Sigmoid colon (tissue), 4 donors: Measurements from ENCODE around the gene P2RX3.

Source experiments
- EP300 ChIP-seq, 4 donors: sonication (generic); formaldehyde crosslinking; IDR thresholded peaks; one replicate each; pipeline ENCODE4 v1.6.1; 2017; ENCODE audit warnings: antibody characterized with exemption in 4 of 4
- POLR2A ChIP-seq, 2 donors: fragments of 450-650 bp; IDR thresholded peaks; one replicate each; pipeline ENCODE4 v1.6.1; 2016; ENCODE audit warnings: antibody characterized with exemption in 2 of 2, mild to moderate bottlenecking in 2 of 2, moderate library complexity in 2 of 2
- POLR2AphosphoS5 ChIP-seq, 4 donors: sonication (generic); formaldehyde crosslinking; IDR thresholded peaks; one replicate each; pipeline ENCODE4 v1.6.1; 2017; ENCODE audit warnings: antibody characterized with exemption in 4 of 4
- TF ChIP-seq, protein P1 (sequence below), 4 experiments: fragments of 450-650 bp in 3 of 4; fragments of 200-600 bp in 1 of 4; IDR thresholded peaks; one replicate each; pipeline ENCODE4 v1.5.1; 2016 to 2019; ENCODE audit warnings: antibody characterized with exemption in 4 of 4, mild to moderate bottlenecking in 3 of 4, moderate library complexity in 2 of 4

DNA sequence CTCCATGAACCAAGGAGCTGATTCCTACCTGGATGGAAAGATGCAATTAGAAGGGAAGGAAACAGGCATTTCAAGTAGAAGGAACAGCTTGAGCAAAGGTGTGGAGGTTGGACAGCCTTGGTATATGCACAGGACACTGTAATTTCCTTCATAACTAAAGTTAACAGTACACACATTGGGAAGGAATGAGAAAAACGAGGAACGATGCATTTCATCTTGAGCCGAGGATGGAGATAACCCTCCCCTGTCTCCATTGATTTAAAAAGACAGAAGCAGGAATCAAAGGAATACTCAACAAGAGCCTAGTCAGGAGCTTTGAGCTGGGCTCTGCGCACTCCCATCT, 54.6 kb downstream of the P2RX3 start:
- TF ChIP-seq, protein P1, sequence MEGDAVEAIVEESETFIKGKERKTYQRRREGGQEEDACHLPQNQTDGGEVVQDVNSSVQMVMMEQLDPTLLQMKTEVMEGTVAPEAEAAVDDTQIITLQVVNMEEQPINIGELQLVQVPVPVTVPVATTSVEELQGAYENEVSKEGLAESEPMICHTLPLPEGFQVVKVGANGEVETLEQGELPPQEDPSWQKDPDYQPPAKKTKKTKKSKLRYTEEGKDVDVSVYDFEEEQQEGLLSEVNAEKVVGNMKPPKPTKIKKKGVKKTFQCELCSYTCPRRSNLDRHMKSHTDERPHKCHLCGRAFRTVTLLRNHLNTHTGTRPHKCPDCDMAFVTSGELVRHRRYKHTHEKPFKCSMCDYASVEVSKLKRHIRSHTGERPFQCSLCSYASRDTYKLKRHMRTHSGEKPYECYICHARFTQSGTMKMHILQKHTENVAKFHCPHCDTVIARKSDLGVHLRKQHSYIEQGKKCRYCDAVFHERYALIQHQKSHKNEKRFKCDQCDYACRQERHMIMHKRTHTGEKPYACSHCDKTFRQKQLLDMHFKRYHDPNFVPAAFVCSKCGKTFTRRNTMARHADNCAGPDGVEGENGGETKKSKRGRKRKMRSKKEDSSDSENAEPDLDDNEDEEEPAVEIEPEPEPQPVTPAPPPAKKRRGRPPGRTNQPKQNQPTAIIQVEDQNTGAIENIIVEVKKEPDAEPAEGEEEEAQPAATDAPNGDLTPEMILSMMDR (IDR thresholded peaks at IDR 0.05) = no peak
- TF ChIP-seq EP300 (IDR thresholded peaks at IDR 0.05) = no peak
- no peak for TF ChIP-seq POLR2AphosphoS5 (IDR thresholded peaks at IDR 0.05)
- TF ChIP-seq POLR2A (IDR thresholded peaks at IDR 0.05) = no peak
